ENCODE results near the gene RIMS3.
"Not testable (repeated sequence)": the region's sequence is repeated elsewhere in the genome, so short reads cannot be mapped to it uniquely, and the experiment has no call there.

Gene RIMS3

DNA sequence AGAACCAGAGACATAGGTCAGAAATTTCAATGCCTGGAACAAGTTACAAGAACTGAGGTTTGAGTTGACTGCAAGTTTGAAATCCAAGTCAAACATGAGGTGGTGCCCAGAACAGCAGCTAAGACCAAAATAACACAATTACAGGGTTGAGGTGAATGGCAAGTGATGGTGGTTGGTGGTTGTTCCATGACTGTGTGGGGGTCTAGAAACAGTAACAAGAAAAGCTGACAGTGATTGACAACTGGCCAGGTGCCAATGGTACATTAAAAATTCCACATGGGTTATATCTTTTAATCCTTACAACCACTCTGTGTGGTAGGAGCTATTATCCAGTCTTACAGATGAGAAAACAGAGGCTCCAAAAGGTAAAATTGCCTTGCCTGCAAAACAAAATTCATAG, 32.0 kb downstream of the RIMS3 start:
- no peak for DNase-seq (ENCODE audit: extremely low spot score)
- POLR2A ChIA-PET: interaction anchor here (1.3 kb wide), 1 partner anchor 58 kb away, joined by 4 read pairs; the partner anchor contains the start of gene NFYC
- CTCF ChIA-PET: no interaction called here
- TF ChIP-seq FOXM1 (IDR thresholded peaks at IDR 0.05; ENCODE audit: borderline replicate concordance): no peak
- TF ChIP-seq, protein P1, sequence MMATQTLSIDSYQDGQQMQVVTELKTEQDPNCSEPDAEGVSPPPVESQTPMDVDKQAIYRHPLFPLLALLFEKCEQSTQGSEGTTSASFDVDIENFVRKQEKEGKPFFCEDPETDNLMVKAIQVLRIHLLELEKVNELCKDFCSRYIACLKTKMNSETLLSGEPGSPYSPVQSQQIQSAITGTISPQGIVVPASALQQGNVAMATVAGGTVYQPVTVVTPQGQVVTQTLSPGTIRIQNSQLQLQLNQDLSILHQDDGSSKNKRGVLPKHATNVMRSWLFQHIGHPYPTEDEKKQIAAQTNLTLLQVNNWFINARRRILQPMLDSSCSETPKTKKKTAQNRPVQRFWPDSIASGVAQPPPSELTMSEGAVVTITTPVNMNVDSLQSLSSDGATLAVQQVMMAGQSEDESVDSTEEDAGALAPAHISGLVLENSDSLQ (IDR thresholded peaks at IDR 0.05): no peak
- TF ChIP-seq CTBP1 (IDR thresholded peaks at IDR 0.05; ENCODE audit: borderline replicate concordance): no peak
- no peak for TF ChIP-seq SP1 (IDR thresholded peaks at IDR 0.05)
- no peak for TF ChIP-seq ELF4 (IDR thresholded peaks at IDR 0.05)
- no peak for TF ChIP-seq TARDBP (IDR thresholded peaks at IDR 0.05)
- no peak for TF ChIP-seq FOXA1 (IDR thresholded peaks at IDR 0.05)
- no peak for TF ChIP-seq ZNF384 (IDR thresholded peaks at IDR 0.05)
- no peak for TF ChIP-seq SUZ12 (IDR thresholded peaks at IDR 0.05)
- no peak for TF ChIP-seq BHLHE40 (IDR thresholded peaks at IDR 0.05; ENCODE audit: borderline replicate concordance)

DNA sequence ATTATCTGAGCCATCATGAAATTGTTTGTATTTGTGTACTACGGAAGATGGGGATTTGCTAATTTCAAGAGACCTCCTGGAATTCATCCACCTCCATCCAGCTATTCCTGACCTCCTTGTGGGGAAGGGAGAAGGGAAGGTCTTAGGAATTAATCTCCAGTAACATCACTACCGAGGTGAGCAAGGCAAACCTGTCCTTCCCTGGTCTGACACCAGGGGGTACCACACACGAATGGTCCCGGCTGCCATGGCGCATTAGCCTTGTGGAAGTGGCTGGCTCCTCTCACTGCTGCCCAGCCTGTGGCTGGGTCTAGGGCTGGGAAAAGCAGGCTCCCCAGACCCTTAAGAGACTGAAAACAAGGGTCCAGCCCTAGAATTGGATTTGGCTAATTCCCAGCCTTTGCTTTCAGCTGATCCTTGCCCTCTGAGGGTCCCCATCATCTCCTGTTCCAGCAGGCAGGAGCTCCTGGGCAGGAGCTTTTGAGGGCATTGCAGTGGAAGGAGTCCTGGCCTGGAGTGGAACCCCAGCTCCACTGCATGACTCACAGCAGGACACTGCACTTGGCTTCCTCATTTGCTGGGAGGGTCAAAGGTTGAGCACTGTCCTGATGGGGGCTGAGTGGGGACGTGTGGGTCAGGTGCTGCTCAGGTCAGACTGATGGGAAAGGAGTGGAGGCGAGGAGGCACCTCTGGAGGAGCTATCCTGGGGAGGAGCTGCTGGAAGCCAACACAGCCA, 34.8 kb downstream of the RIMS3 start:
- no peak for TF ChIP-seq FOXM1 (IDR thresholded peaks at IDR 0.05; ENCODE audit: borderline replicate concordance)
- TF ChIP-seq ARNT (IDR thresholded peaks at IDR 0.05): no peak
- no peak for TF ChIP-seq LEF1 (IDR thresholded peaks at IDR 0.05; ENCODE audit: borderline replicate concordance)
- TF ChIP-seq TARDBP (IDR thresholded peaks at IDR 0.05): no peak
- TF ChIP-seq CTBP1 (IDR thresholded peaks at IDR 0.05; ENCODE audit: borderline replicate concordance): no peak
- TF ChIP-seq ELF4 (IDR thresholded peaks at IDR 0.05): no peak
- no peak for TF ChIP-seq BHLHE40 (IDR thresholded peaks at IDR 0.05; ENCODE audit: borderline replicate concordance)
- TF ChIP-seq ZNF384 (IDR thresholded peaks at IDR 0.05): no peak
- TF ChIP-seq SP1 (IDR thresholded peaks at IDR 0.05): no peak
- no peak for TF ChIP-seq SUZ12 (IDR thresholded peaks at IDR 0.05)
- no peak for TF ChIP-seq L3MBTL2 (conservative IDR thresholded peaks at IDR 0.05)
- TF ChIP-seq NFRKB (IDR thresholded peaks at IDR 0.05): no peak
- no peak for TF ChIP-seq HDGF (IDR thresholded peaks at IDR 0.05; ENCODE audit: borderline replicate concordance)
- peak; percentile 62 for DNase-seq (ENCODE audit: extremely low spot score)
- ChIA-PET POLR2A (interaction anchor here (1.0 kb wide), 1 partner anchor 61 kb away, joined by 3 read pairs; the partner anchor contains the start of gene NFYC), CTCF (interaction anchor here (0.6 to 1.1 kb wide), 2 partner anchors 34 to 42 kb away, joined by 3 read pairs; no protein-coding TSS in a partner anchor)

GRCh38 chr1:40629546-40629945, 35.9 kb downstream of the RIMS3 start:
- CTCF ChIA-PET; DNase-seq (ENCODE audit: extremely low spot score); POLR2A ChIA-PET: not testable (repeated sequence)

- TF ChIP-seq SUZ12 (IDR thresholded peaks at IDR 0.05): no peak
- CTCF ChIA-PET: no interaction called here
Observed at GRCh38 chr1:40628903-40629292, 36.6 kb downstream of the RIMS3 start.

DNA sequence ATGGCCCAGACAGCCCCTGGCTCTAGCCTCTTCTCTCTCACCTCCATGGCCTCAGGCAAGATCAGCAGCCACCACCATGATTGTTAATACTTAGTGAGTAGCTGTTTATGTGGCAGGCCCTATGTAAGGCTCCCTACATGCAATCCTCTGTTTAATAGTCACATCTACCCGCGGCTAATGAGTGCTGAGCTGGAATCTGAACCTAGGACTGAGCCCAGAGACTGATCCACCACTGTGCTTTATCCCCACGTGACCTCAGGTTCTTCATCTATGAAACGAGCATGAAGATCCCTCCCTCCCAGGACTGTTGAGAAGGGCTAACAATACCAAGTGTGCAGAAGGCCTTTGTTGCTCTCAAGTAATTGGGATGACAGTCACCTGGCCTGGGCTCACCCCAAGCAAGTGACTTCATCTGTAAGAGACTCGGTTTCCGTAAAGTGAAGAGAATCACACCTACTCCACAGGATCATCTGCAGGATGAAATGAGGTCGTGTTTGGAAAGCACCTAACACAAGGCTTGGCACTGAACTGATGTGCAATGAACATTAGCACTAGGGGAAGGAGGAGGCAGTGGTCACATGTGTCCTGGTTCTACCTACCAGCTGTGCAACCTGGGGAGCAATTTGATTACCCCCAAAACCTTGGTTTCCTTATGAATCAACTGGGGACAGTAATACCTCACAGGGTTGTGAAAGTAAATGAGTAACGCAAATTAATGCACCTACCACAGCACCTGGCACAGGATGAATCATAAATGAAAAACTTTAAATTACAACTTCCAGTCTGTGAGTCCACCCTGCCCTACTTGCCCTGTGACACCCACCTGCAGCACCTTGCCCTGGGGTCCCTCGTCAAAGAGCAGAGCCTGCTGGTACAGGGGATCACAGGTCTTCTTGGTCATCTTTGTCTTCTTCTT, 37.2 kb downstream of the RIMS3 start:
- no peak for DNase-seq (ENCODE audit: extremely low spot score)
- ChIA-PET CTCF (no interaction called here), POLR2A (no interaction called here)
- no peak for TF ChIP-seq L3MBTL2 (conservative IDR thresholded peaks at IDR 0.05)
- no peak for TF ChIP-seq TARDBP (IDR thresholded peaks at IDR 0.05)
- no peak for TF ChIP-seq ZNF384 (IDR thresholded peaks at IDR 0.05)
- TF ChIP-seq LEF1 (IDR thresholded peaks at IDR 0.05; ENCODE audit: borderline replicate concordance): no peak
- no peak for TF ChIP-seq NFRKB (IDR thresholded peaks at IDR 0.05)
- TF ChIP-seq ELF4 (IDR thresholded peaks at IDR 0.05): no peak
- TF ChIP-seq SUZ12 (IDR thresholded peaks at IDR 0.05): no peak
- no peak for TF ChIP-seq ARNT (IDR thresholded peaks at IDR 0.05)
- TF ChIP-seq CTBP1 (IDR thresholded peaks at IDR 0.05; ENCODE audit: borderline replicate concordance): no peak
- TF ChIP-seq HDGF (IDR thresholded peaks at IDR 0.05; ENCODE audit: borderline replicate concordance): no peak
- TF ChIP-seq FOXM1 (IDR thresholded peaks at IDR 0.05; ENCODE audit: borderline replicate concordance): no peak
- TF ChIP-seq BHLHE40 (IDR thresholded peaks at IDR 0.05; ENCODE audit: borderline replicate concordance): no peak
- TF ChIP-seq SP1 (IDR thresholded peaks at IDR 0.05): no peak

More at GRCh38 chr1:40628903-40629292, 36.6 kb downstream of the RIMS3 start:
- no peak for DNase-seq (ENCODE audit: extremely low spot score)
- POLR2A ChIA-PET: no interaction called here

DNA sequence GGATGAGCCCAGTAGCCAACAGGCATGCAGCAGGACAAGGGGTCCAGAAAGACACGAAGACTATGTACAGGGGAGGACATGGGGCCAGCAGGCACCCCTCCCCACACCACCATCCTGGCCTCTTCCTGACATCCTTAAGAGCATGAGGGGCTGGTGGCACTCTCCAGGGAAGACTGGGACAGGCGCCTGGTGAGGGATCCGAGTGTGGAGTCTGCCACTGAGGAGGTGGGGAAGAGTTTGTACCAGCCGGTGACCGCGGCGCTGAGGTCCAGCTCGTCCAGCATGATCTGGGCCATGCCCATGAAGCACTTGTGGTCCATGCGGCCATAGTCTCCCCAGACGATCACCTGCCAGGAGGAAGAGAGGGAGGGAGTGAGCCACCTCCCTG, 39.1 kb downstream of the RIMS3 start:
- DNase-seq (ENCODE audit: extremely low spot score): no peak
- CTCF ChIA-PET: interaction anchor here (1.2 kb wide), 1 partner anchor 65 kb away, joined by 3 read pairs; the partner anchor contains the start of gene NFYC
- no peak for TF ChIP-seq SP1 (IDR thresholded peaks at IDR 0.05)
- POLR2A ChIA-PET: no interaction called here

- no peak for TF ChIP-seq CTBP1 (IDR thresholded peaks at IDR 0.05; ENCODE audit: borderline replicate concordance)
- ChIA-PET CTCF (no interaction called here), POLR2A (no interaction called here)
- no peak for DNase-seq (ENCODE audit: extremely low spot score)
Observed at GRCh38 chr1:40625476-40626382, 39.8 kb downstream of the RIMS3 start.

All from HEK293T (cell line).